ENCODE data around the gene BDH1. TPM values are rescaled to one million over a fixed set of nuclear protein-coding genes. Genes with fewer than 3 reads are reported as not detected.

The BDH1 gene
- total and polyA plus RNA-seq, 2 of the 13 experiments (the other 11 are each of a cell fraction or from before 2014, with no cell fraction given), result 21.2 to 71.9 TPM

DNA sequence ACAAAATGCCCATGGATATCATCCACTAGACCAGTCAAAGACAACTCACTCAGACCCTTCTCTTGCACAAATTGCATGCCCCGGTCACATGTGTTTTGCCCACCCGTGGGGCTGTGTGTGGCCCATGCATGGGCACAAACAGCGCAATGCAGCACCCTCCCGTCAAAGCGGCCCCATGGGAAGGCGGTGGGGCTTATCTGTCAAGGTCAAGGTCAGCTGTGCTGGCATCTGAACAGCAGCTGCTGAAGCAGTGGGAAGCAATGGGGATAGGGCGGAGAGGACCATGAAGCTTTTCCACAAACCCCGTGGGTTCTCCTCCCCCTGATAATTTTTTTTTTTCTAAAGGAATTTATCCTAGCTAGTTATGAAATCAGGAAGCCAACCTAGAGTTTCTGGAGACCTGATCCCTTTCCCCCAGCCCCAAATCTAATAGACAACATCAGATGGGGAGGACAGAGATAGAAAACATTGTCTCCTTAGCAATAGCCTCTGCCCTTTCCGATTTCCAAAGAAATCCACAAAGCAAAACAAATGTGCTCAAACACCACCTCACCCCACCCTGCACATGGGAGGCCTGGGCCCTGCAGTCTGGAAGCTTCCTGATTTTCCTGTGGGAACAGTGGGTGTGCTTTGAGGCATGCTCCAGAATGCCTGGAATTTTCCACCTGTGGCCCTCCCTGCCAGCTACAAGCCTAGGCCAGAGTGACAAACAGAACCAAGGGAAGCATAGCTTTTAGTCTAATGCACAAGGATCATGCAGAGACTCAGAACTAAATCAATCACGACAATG, 84.4 kb downstream of the BDH1 start (continued):
- no peak for TF ChIP-seq CBX2 (IDR thresholded peaks at IDR 0.05; ENCODE audit: low read depth, low read length)
- TF ChIP-seq CBX2 (CRISPR knock-in tag; IDR thresholded peaks at IDR 0.05; ENCODE audit: low read depth), result no peak
- TF ChIP-seq MZF1 (CRISPR knock-in tag; IDR thresholded peaks at IDR 0.05; ENCODE audit: borderline replicate concordance), result no peak
- no peak for TF ChIP-seq SYNCRIP (IDR thresholded peaks at IDR 0.05; ENCODE audit: insufficient read depth, low read depth, low read length)
- no peak for TF ChIP-seq ZNF83 (CRISPR knock-in tag; IDR thresholded peaks at IDR 0.05; ENCODE audit: borderline replicate concordance)
- TF ChIP-seq U2AF1 (optimal IDR thresholded peaks at IDR 0.05; ENCODE audit: low read depth, low read length), result no peak
- TF ChIP-seq SP2 (CRISPR knock-in tag; IDR thresholded peaks at IDR 0.05), result no peak
- no peak for TF ChIP-seq ELF1 (CRISPR knock-in tag; IDR thresholded peaks at IDR 0.05)
- TF ChIP-seq, protein P1, sequence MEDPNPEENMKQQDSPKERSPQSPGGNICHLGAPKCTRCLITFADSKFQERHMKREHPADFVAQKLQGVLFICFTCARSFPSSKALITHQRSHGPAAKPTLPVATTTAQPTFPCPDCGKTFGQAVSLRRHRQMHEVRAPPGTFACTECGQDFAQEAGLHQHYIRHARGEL (CRISPR knock-in tag; IDR thresholded peaks at IDR 0.05), result no peak
- TF ChIP-seq YY1 (IDR thresholded peaks at IDR 0.05; ENCODE audit: insufficient read depth, insufficient replicate concordance, low read depth, low read length), result no peak
- TF ChIP-seq BORCS8-MEF2B (CRISPR knock-in tag; IDR thresholded peaks at IDR 0.05), result no peak; the same call in 1 of the 2 replicates
- TF ChIP-seq ZSCAN30 (CRISPR knock-in tag; IDR thresholded peaks at IDR 0.05), result no peak
- TF ChIP-seq, protein P2, sequence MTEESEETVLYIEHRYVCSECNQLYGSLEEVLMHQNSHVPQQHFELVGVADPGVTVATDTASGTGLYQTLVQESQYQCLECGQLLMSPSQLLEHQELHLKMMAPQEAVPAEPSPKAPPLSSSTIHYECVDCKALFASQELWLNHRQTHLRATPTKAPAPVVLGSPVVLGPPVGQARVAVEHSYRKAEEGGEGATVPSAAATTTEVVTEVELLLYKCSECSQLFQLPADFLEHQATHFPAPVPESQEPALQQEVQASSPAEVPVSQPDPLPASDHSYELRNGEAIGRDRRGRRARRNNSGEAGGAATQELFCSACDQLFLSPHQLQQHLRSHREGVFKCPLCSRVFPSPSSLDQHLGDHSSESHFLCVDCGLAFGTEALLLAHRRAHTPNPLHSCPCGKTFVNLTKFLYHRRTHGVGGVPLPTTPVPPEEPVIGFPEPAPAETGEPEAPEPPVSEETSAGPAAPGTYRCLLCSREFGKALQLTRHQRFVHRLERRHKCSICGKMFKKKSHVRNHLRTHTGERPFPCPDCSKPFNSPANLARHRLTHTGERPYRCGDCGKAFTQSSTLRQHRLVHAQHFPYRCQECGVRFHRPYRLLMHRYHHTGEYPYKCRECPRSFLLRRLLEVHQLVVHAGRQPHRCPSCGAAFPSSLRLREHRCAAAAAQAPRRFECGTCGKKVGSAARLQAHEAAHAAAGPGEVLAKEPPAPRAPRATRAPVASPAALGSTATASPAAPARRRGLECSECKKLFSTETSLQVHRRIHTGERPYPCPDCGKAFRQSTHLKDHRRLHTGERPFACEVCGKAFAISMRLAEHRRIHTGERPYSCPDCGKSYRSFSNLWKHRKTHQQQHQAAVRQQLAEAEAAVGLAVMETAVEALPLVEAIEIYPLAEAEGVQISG (CRISPR knock-in tag; IDR thresholded peaks at IDR 0.05), result peak; percentile 71
- no peak for TF ChIP-seq ELF4 (CRISPR knock-in tag; IDR thresholded peaks at IDR 0.05; ENCODE audit: borderline replicate concordance)
- TF ChIP-seq TEAD2 (CRISPR knock-in tag; IDR thresholded peaks at IDR 0.05), result no peak
- no peak for TF ChIP-seq HOXA9 (CRISPR knock-in tag; IDR thresholded peaks at IDR 0.05; ENCODE audit: borderline replicate concordance)
- no peak for TF ChIP-seq POLR2AphosphoS5 (IDR thresholded peaks at IDR 0.05; ENCODE audit: low read depth, low read length)
- TF ChIP-seq NFKBIZ (CRISPR knock-in tag; IDR thresholded peaks at IDR 0.05), result no peak
- TF ChIP-seq ZFP62 (CRISPR knock-in tag; IDR thresholded peaks at IDR 0.05), result no peak
- peak; percentile 41; the same call in 1 of the 2 replicates for TF ChIP-seq KAT8 (CRISPR knock-in tag; IDR thresholded peaks at IDR 0.05)
- TF ChIP-seq EZH2 (conservative IDR thresholded peaks at IDR 0.05; ENCODE audit: low read depth, low read length), result no peak
- TF ChIP-seq ZFP82 (CRISPR knock-in tag; IDR thresholded peaks at IDR 0.05; ENCODE audit: borderline replicate concordance), result peak; percentile 33; the same call in 1 of the 2 replicates
- TF ChIP-seq ZNF484 (CRISPR knock-in tag; IDR thresholded peaks at IDR 0.05; ENCODE audit: borderline replicate concordance, low read depth), result no peak
- TF ChIP-seq PLRG1 (conservative IDR thresholded peaks at IDR 0.05), result no peak
- no peak for TF ChIP-seq MIXL1 (CRISPR knock-in tag; IDR thresholded peaks at IDR 0.05)
- no peak for TF ChIP-seq ZKSCAN1 (IDR thresholded peaks at IDR 0.05; ENCODE audit: low read length)
- no peak for TF ChIP-seq U2AF2 (IDR thresholded peaks at IDR 0.05; ENCODE audit: low read depth, low read length)
- TF ChIP-seq MAFG (CRISPR knock-in tag; IDR thresholded peaks at IDR 0.05), result no peak
- peak; percentile 13 for TF ChIP-seq MED1 (CRISPR knock-in tag; IDR thresholded peaks at IDR 0.05)
